Thyroid gland (tissue), 4 donors: ENCODE data around the gene CPPED1. TPM values are rescaled to one million over a fixed set of nuclear protein-coding genes. Genes with fewer than 3 reads are reported as not detected.

Experiments
- DNase-seq, 2 donors: peaks; one replicate each; pipeline ENCODE4 v3.0.0-alpha.2; 2019
- H3K27ac ChIP-seq, 3 donors: fragments of 200-600 bp; sonication (generic); 1 replicate in 2 of 3; 2 replicates in 1 of 3; pipeline ENCODE4 v1.5.1; 2016 to 2019; ENCODE audit warnings: mild to moderate bottlenecking in 1 of 3, moderate library complexity in 1 of 3
- H3K27me3 ChIP-seq: fragments of 200-600 bp; sonication (generic); one replicate; pipeline ENCODE4 v1.5.1; 2019
- H3K36me3 ChIP-seq, 2 donors: fragments of 200-600 bp; sonication (generic); one replicate each; pipeline ENCODE4 v1.5.1; 2016 to 2019
- H3K4me1 ChIP-seq, 2 donors: fragments of 200-600 bp; sonication (generic); one replicate each; pipeline ENCODE4 v1.5.1; 2017 to 2019
- H3K4me3 ChIP-seq, 3 donors: fragments of 200-600 bp; sonication (generic); replicated peaks in 1 of 3; 1 replicate in 2 of 3; 2 replicates in 1 of 3; pipeline ENCODE4 v1.5.1; 2016; ENCODE audit warnings: mild to moderate bottlenecking in 1 of 3
- H3K9me3 ChIP-seq: fragments of 200-600 bp; sonication (generic); one replicate; pipeline ENCODE4 v1.5.1; 2017
- CTCF ChIP-seq, 6 experiments: fragments of 200-600 bp in 3 of 6; fragments of 450-650 bp in 3 of 6; sonication (generic) in 3 of 6; IDR thresholded peaks; one replicate each; pipeline ENCODE4 v1.5.1; 2016 to 2019; ENCODE audit warnings: antibody characterized with exemption in 6 of 6, mild to moderate bottlenecking in 2 of 6, inconsistent platforms in 1 of 6, moderate library complexity in 1 of 6
- POLR2A ChIP-seq, 2 donors: fragments of 450-650 bp; IDR thresholded peaks; one replicate each; pipeline ENCODE4 v1.6.1; 2017; ENCODE audit warnings: antibody characterized with exemption in 2 of 2, mild to moderate bottlenecking in 2 of 2, moderate library complexity in 1 of 2
- WGBS, 2 donors: methylation state at CpG; one replicate each; pipeline ENCODE4 v1.1.5; 2017; 5-methylcytosine and 5-hydroxymethylcytosine counted together
- intact Hi-C: fragments of 100-400 bp; cut with DNase I; formaldehyde crosslinking; loops from one replicate; pipeline ENCODE4 v1.15.1; 2023
- total RNA-seq, 4 donors: library from RNA; depleted of rRNA; stranded (reverse); fragments of >200 nt; gene quantifications; one replicate each; pipeline ENCODE4 v1.2.3, GENCODE V29; 2016

Gene CPPED1
- total RNA-seq, 4 donors from 2014 or later, result 8.5 to 17.8 (median 16.8) TPM

DNA sequence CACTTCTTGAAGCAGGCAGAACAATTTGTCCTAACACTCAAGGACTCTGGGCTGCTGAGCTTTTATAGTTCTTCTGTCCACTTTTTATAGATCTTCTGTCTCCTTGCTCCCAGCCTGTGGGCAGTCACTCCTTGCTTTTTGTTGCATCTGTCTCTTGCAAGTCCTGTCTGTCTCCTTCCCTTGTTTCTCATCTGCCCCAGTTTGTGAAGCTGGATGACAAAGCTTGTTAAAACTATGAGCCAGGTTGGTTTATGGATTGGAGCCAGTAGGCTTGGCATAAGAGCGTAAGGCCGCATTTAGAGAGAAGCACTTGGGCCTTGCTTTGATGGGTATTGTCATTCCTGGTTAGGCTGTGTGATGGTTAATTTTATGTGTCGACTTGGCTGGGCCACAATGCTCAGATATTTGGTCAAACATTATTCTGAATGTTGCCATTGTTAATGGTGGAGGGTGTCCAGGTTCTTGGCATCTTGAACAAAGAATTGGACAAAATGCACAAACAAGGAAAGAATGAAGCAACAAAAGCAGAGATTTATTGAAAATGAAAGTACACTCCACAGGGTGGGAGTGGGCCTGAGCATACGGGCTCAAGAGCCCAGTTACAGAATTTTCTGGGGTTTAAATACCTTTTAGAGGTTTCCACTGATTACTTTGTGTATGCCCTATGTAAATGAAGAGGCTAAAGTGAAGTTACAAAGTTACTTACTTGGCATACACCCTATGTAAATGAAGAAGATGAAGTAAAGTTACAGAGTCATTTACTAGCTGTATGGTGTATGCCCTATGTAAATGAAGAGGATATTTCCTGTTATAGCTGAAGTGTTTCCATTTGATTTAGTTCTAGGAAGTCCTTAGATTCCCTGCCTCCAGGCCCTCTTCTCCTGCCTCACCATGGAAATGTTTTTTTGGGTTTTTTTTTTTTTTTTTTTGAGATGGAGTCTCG lies 8.0 kb upstream of the CPPED1 start:
- Histone ChIP-seq H3K9me3 (no peaks in the 10 kb centered on the region), H3K27me3 (no peaks in the 10 kb centered on the region), H3K36me3 (no peaks in the 10 kb centered on the region), H3K4me3 (no peak overlapping the region), H3K27ac (peak overlapping the region in 1 of 3 donors; percentile 10), H3K4me1 (peaks cover 0 to 26% of the 10 kb centered on the region in 2 donors)
- intact Hi-C loops, result loop anchor here (10.0 kb wide), 1 partner anchor 357 kb away; no protein-coding TSS in a partner anchor
- WGBS, 2 donors, result 67 to 71% methylated on average over 5 of the region's 5 CpGs
- no peak for TF ChIP-seq POLR2A (IDR thresholded peaks at IDR 0.05)
- no peak for TF ChIP-seq CTCF (IDR thresholded peaks at IDR 0.05)
- DNase-seq, result peak; percentile 12 to 16

- Histone ChIP-seq H3K36me3 (no peaks in the 10 kb centered on the region), H3K4me1 (peaks cover 8 to 9% of the 10 kb centered on the region in 2 donors), H3K27ac (no peak overlapping the region), H3K4me3 (no peak overlapping the region), H3K27me3 (no peaks in the 10 kb centered on the region), H3K9me3 (no peaks in the 10 kb centered on the region)
- no peak for DNase-seq
- TF ChIP-seq POLR2A (IDR thresholded peaks at IDR 0.05), result no peak
- no peak for TF ChIP-seq CTCF (IDR thresholded peaks at IDR 0.05)
- intact Hi-C loops, result no loop called here
- 58 to 80% methylated on average over 2 of the region's 2 CpGs for WGBS, 2 donors
Observed at GRCh38 chr16:12805066-12805465, 1.4 kb upstream of the CPPED1 start.

DNA sequence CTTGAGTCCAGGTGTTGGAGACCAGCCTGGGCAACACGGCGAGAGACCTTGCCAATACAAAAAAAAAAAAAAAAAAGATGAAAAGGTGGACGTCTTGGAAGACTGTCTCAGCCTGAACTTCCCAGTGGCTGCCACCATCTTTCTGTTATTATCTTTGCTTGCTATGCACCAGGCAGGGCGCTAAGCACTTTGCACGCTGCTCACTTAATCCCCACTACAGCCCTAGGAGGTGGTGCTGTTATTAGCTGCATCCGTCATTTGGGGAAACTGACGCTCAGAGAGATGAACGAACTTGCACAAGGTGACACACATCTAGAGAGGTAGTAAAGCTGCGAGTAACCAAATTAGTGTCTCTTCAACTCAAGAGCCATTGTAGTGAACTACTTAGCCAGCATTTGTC lies 708 bp upstream of the CPPED1 start:
- Histone ChIP-seq H3K27ac (no peak overlapping the region), H3K9me3 (no peaks in the 10 kb centered on the region), H3K36me3 (no peaks in the 10 kb centered on the region), H3K4me1 (peaks cover 8 to 9% of the 10 kb centered on the region in 2 donors), H3K4me3 (no peak overlapping the region), H3K27me3 (no peaks in the 10 kb centered on the region)
- TF ChIP-seq POLR2A (IDR thresholded peaks at IDR 0.05) (no peak), CTCF (IDR thresholded peaks at IDR 0.05) (no peak)
- intact Hi-C loops, result no loop called here
- WGBS, 2 donors, result 82 to 89% methylated on average over 9 of the region's 9 CpGs
- DNase-seq, result no peak

DNA sequence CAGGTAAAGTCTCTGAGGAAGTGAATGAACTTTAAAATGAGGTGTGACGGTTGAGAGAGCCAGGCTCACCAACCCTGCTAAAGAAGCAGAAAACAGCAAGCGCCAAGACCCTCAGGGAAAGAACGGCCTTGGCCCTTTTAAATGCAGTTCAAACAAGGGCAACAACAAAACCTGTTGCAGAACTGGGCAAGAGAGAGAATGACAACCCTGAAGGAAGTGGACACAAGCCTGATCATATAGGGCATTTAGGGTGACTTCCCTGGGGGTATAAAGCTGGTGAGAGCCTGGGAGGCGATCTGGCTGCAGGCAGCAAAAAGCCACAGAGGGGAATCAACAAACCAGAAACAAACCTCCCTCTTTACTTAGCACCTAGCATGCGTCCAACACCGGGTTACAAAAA lies 1.0 kb downstream of the CPPED1 start:
- Histone ChIP-seq H3K4me3 (peak overlapping the region in 2 of 3 donors; percentile 51 to 70), H3K9me3 (no peaks in the 10 kb centered on the region), H3K27me3 (no peaks in the 10 kb centered on the region), H3K27ac (no peak overlapping the region), H3K36me3 (no peaks in the 10 kb centered on the region), H3K4me1 (peaks cover 8 to 9% of the 10 kb centered on the region in 2 donors)
- intact Hi-C loops, result no loop called here
- 69 to 71% methylated on average over 6 of the region's 6 CpGs for WGBS, 2 donors
- DNase-seq, result no peak
- TF ChIP-seq CTCF (IDR thresholded peaks at IDR 0.05), result no peak
- no peak for TF ChIP-seq POLR2A (IDR thresholded peaks at IDR 0.05)

- Histone ChIP-seq H3K36me3 (no peaks in the 10 kb centered on the region), H3K4me3 (no peak overlapping the region), H3K27ac (no peak overlapping the region), H3K27me3 (no peaks in the 10 kb centered on the region), H3K4me1 (peaks cover 8 to 9% of the 10 kb centered on the region in 2 donors), H3K9me3 (no peaks in the 10 kb centered on the region)
- 84 to 87% methylated on average over 9 of the region's 9 CpGs for WGBS, 2 donors
- TF ChIP-seq POLR2A (IDR thresholded peaks at IDR 0.05) (no peak), CTCF (IDR thresholded peaks at IDR 0.05) (no peak)
- intact Hi-C loops, result no loop called here
- no peak for DNase-seq
Observed at GRCh38 chr16:12802048-12802447, 1.6 kb downstream of the CPPED1 start.
